SKM-1 treated with dmso at 0.1 percent for 144 hours (cell line): Measurements from ENCODE around the gene CA5B.
"Not testable (repeated sequence)": the region's sequence is repeated elsewhere in the genome, so short reads cannot be mapped to it uniquely, and the experiment has no call there.

Experiments
- DNase-seq: peaks from one replicate; lab custom pipeline; 2025; ENCODE audit not compliant: unreplicated experiment; lab: John Stamatoyannopoulos, UW

CA5B gene

GRCh38 chrX:15747626-15748173 lies 9.6 kb downstream of the CA5B start:
- DNase-seq, result no peak

DNA sequence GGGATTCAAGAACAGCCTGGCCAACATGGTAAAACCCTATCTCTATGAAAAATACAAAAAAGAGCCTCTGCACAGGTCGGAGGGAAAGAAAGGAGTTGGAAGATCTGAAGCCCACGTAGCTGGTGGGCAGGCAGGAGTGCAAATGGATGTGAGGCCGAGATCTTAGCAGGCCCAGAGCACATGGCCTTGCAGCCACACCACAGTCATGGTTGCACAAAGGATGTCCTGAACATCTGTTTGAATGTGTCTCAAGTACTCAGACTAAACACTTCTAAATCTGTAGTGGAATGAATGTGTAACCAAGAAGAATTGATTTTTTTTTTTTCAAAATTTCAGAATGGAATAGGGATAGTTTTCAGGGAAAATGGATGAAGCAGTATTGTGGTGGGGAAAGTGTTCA lies 10.8 kb downstream of the CA5B start:
- DNase-seq, result no peak

GRCh38 chrX:15749642-15750610 lies 11.9 kb downstream of the CA5B start:
- no peak for DNase-seq

- DNase-seq, result no peak
Measured at GRCh38 chrX:15750611-15751154, 12.6 kb downstream of the CA5B start.

DNA sequence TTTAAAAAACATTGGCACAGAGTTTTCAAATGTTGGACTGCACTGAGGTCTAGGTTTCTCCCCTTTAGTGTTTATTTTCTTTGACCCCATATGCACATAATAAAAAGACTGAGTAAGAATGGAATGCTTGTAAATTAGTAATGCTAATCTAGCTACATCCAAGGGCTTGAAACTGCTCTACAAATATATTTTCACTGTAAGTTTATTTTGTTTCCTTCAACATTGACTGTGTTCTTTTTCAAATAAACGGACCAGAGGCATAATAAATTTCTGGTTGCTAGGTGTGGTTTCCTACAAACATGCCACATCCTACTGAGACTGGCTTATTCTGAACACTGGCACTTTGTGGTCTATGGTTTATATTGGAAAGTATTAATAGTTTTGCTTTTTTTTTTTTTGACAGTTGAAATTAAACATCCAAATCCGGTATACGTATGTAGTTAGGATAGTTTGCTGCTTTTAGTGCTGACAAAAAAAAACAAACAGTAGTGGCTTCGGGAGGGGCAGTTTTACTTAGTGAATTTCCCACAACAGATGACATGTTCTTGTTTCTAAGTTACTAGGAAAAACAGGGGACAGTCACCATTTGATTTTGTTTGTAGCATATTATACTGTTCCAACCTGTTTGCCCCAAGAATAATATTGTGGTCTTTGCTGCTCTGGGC lies 13.2 kb downstream of the CA5B start:
- no peak for DNase-seq

- DNase-seq, result no peak
Measured at GRCh38 chrX:15755091-15755490, 17.0 kb downstream of the CA5B start.

DNA sequence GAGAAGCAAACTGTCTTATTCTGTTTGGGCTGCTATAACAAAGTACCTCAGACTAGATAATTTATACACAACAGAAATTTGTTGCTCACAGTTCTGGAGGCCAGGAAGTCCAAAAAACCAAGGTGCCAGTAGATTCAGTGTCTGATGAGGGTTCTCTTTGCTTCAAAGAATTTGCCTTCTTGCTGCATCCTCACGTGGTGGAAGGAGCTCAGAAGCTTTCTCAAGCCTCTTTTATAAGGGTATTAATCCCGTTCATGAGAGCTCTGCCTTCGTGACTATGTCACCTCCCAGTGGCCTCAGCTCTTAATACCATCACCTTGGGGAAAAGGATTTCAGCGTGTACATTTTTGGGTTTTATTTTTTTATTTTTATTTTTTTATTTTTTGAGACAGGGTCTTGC lies 20.1 kb downstream of the CA5B start:
- DNase-seq, result no peak

DNA sequence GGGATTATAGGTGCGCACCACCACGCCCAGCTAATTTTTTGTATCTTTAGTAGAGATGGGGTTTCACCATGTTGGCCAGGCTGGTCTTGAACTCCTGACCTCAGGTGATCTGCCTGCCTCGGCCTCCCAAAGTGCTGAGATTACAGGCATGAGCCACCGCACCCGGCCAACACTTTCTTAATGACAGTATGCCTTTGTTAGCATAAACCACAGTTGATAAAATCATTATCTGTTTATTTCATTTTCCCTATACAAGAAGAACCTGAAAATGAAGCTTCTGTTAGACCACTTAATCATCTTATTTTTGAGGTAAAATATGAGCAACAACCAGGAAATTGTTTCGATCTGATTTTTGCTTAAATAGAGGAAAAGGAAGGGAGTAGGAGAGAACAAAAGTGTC lies 21.8 kb downstream of the CA5B start:
- not testable (repeated sequence) for DNase-seq

DNA sequence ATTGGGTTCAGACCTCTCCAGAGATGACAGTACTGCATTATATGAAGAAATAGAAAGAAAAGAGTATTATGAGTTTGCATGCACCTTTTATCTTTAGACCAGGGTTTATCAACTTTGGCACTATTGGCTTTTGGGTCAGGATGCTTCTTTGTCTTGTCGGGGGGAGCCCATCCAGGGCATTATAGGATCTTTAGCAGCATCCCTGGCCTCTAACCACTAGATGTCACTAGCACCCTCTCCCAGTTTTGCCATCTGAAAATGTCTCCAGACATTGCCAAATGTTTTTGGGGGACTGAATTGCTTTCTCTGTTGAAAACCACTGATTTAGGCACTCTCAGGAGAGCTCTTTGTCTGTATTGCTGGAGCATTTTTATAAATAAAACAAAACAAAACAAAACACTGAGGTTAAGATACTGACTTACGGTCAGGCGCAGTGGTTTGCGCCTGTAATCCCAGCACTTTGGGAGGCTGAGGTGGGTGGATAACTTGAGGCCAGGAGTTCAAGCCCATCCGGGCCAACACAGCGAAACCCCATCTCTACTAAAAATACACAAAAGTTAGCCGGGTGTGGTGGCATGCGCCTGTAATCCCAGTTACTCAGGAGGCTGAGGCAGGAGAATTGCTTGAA lies 23.6 kb downstream of the CA5B start:
- DNase-seq, result peak; percentile 1

GRCh38 chrX:15769300-15769954 lies 31.4 kb downstream of the CA5B start:
- DNase-seq, result no peak

DNA sequence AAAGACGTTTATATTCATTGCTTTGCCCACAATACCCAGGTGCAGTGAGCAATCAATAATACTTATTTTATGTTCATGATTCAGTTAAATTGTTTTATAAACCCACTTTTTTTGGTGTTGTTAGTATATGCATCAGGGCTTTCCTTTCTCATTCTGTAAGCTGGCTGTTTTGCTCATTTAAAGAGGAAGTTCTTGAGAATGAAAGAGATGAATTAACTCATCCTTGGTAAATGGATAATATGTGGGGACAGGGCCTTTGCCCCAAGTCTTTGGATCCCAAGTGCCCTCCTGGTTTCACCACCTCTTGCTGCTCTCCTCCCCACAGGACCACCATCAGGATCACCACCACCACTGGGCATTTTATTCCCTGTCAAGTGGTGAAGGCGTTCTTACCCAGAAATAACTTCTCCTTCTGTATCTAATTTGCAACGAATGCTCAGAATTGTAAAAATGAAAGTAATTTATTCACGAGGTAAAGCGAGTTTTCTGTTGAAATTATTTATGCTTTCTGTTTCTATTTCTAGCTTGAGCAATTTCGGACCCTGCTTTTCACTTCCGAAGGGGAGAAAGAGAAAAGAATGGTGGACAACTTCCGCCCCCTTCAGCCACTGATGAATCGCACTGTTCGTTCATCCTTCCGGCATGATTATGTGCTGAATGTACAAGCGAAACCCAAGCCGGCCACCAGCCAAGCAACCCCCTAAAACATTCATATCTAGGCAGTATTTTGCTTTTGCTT lies 44.1 kb downstream of the CA5B start:
- DNase-seq, result no peak

GRCh38 chrX:15785176-15785750 lies 47.2 kb downstream of the CA5B start:
- no peak for DNase-seq

DNA sequence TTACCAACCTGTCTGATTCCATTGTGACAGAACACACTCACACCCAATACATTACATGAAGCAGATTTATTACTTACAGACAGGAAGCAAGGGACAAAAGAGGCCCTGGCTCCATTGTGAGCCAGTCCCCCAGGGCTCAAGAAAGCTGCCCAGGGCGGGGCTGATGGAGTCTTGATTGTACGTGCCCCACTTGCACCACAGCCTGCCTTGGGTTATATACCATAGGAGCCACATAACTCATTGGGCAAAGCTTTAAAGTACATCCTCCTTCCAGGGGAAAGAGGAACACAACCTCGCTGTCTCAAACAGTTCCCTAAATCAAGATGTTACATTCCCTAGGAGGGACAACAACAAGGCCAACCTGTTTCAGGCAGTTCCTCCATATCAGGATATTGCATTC lies 48.8 kb downstream of the CA5B start:
- DNase-seq, result peak; percentile 12

DNA sequence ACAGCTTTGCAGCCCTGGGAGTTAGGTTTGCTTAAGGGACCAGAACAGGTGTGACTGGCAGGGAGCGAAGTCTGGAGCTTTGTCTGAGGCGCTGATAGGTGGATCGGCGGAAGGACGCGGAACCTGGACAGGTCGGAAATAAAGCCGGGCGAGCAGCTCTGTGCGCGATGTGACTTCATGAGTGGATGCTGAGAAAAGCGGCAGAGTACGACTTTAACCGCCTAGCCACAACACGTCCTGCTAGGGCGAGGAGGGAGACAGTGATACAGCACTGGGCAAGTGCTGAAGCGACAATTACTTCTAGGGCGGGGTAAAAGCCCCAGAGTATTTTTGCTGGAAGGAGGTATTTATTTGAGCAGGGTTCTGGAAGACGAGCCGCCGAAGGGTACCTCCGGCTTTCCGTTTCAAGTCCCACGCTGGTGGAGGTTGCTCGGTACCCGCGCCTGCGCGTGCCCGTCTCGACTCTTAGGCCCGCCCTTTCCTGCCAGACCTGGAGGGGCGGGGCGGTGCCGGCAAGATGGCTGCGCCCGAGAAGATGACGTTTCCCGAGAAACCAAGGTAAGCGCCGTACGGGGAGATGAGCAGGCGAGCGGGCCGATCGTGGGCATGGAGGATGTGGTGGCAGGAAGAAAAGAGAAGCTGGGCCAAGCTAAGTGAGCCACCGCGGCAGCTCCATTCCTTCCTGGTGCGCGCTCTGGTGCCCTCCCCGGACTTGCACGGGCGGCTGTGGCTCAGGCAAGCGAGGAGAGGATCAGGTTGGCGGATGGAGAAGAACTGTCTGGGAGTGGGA lies 52.1 kb downstream of the CA5B start, which contains the start of gene ZRSR2:
Gene ZRSR2, plus strand, starts transcription at position 506 of the 790 bp plus-strand sequence. Its CDS starts 12 bp downstream, at position 518.
- DNase-seq, result peak; percentile 59

GRCh38 chrX:15790769-15791290 lies 52.8 kb downstream of the CA5B start:
- DNase-seq, result no peak

DNA sequence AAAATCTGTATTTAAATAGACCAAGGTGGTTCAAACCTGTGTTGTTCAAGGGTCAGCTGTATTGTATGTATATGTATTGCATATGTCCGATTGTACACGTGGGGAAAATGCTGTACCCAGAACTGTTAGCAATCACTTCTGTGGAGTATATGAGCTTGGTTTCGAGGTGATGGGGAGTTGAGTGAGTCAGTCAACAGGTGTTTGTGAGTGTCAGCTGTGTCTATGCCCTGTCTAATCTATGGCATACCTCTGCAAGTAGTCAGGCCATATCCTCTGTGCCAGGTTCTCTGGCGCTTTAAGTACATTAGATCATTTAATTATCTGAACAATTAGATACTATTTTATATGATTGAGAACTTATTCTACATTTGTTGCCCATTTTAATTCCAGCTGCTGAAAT lies 59.6 kb downstream of the CA5B start:
- DNase-seq, result no peak

- no peak for DNase-seq
Measured at GRCh38 chrX:15804563-15804962, 66.5 kb downstream of the CA5B start.

GRCh38 chrX:15808254-15808653 lies 70.2 kb downstream of the CA5B start:
- DNase-seq, result no peak
